Prostate gland (tissue), 2 donors: ENCODE data around the gene IFT57.

Source experiments
- POLR2A ChIP-seq: fragments of 450-650 bp; IDR thresholded peaks from one replicate; pipeline ENCODE4 v1.6.1; 2016; ENCODE audit warnings: antibody characterized with exemption, mild to moderate bottlenecking
- POLR2AphosphoS5 ChIP-seq: sonication (generic); formaldehyde crosslinking; IDR thresholded peaks from one replicate; pipeline ENCODE4 v1.6.1; 2017; ENCODE audit warnings: antibody characterized with exemption
- TF ChIP-seq, protein P1 (sequence below), 4 experiments: fragments of 200-600 bp in 2 of 4; fragments of 450-650 bp in 2 of 4; sonication (generic) in 2 of 4; IDR thresholded peaks; 1 replicate in 3 of 4; 2 replicates in 1 of 4; pipeline ENCODE4 v1.5.1; 2016 to 2019; ENCODE audit warnings: antibody characterized with exemption in 4 of 4, mild to moderate bottlenecking in 2 of 4, moderate library complexity in 2 of 4

DNA sequence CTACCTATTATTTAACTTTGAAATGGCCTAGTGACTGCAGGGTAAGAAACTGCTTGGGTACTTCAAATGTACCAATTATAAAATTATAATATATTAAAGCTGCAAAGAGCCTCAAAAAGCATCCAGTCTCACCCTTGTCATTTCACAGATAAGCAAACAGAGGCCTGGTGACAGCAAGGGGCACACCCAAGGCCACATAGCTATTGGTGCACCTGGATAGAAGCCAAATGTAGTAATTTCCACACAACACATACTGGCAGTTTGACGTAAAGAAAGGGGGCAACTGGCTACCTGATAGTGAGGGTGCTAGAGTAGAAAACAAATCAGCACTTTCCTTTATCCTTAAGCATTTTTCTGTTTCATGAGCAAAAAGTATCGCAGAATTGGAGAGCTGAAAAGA lies 51.1 kb downstream of the IFT57 start:
- no peak for TF ChIP-seq POLR2A
- TF ChIP-seq, protein P1, sequence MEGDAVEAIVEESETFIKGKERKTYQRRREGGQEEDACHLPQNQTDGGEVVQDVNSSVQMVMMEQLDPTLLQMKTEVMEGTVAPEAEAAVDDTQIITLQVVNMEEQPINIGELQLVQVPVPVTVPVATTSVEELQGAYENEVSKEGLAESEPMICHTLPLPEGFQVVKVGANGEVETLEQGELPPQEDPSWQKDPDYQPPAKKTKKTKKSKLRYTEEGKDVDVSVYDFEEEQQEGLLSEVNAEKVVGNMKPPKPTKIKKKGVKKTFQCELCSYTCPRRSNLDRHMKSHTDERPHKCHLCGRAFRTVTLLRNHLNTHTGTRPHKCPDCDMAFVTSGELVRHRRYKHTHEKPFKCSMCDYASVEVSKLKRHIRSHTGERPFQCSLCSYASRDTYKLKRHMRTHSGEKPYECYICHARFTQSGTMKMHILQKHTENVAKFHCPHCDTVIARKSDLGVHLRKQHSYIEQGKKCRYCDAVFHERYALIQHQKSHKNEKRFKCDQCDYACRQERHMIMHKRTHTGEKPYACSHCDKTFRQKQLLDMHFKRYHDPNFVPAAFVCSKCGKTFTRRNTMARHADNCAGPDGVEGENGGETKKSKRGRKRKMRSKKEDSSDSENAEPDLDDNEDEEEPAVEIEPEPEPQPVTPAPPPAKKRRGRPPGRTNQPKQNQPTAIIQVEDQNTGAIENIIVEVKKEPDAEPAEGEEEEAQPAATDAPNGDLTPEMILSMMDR (IDR thresholded peaks at IDR 0.05), result no peak
- no peak for TF ChIP-seq POLR2AphosphoS5
